Ureter (tissue), 1 donor: ENCODE data around the gene DNAJC24. TPM values are rescaled to one million over a fixed set of nuclear protein-coding genes. Genes with fewer than 3 reads are reported as not detected.

ENCODE experiments used
- total RNA-seq: library from RNA; stranded (reverse); gene quantifications from one replicate; pipeline ENCODE4 v1.2.4, GENCODE V29; 2023
- donor health status: DM: yes; HTN: yes; CAD: no.

The DNAJC24 gene
- total RNA-seq, 1 donor from 2014 or later = 16.1 TPM

Other genes with a start within 250 kb of the DNAJC24 start
- gene DCDC1, start 121 bp upstream of the DNAJC24 start, total RNA-seq = 1.6 TPM
- 26.5 TPM for gene IMMP1L, start 139.8 kb downstream of the DNAJC24 start, total RNA-seq
- 20.6 TPM for gene ELP4, start 139.9 kb downstream of the DNAJC24 start, total RNA-seq